Loucy (cell line): ENCODE results near the gene SYT13.

Experiments
- H2AFZ ChIP-seq: fragments of 200-600 bp; sonication (generic); 2 replicates; pipeline ENCODE4 v1.6.0; 2016; ENCODE audit warnings: antibody characterized with exemption, mild to moderate bottlenecking, low read length, moderate library complexity
- H3F3A ChIP-seq: fragments of 200-600 bp; 2 replicates; pipeline ENCODE4 v1.6.0; 2016; ENCODE audit warnings: antibody characterized with exemption, low read depth, mild to moderate bottlenecking
- H3K27me3 ChIP-seq: fragments of 200-600 bp; sonication (generic); 2 replicates; pipeline ENCODE4 v1.6.1; 2014; ENCODE audit warnings: low read length, mild to moderate bottlenecking; ENCODE audit not compliant: insufficient read depth, poor library complexity, severe bottlenecking
- H3K36me3 ChIP-seq: fragments of 200-600 bp; sonication (generic); 2 replicates; pipeline ENCODE4 v1.6.1; 2016; ENCODE audit warnings: low read length; ENCODE audit not compliant: insufficient read depth
- H3K4me1 ChIP-seq: fragments of 200-600 bp; sonication (generic); 2 replicates; pipeline ENCODE4 v1.5.1; 2014; ENCODE audit warnings: low read length, mild to moderate bottlenecking; ENCODE audit not compliant: insufficient read depth, poor library complexity, severe bottlenecking
- H3K4me2 ChIP-seq: fragments of 200-600 bp; sonication (generic); 2 replicates; pipeline ENCODE4 v1.6.0; 2014; ENCODE audit warnings: antibody characterized with exemption, low read length, low read depth, mild to moderate bottlenecking; ENCODE audit not compliant: poor library complexity, severe bottlenecking
- H3K4me3 ChIP-seq: fragments of 200-600 bp; sonication (generic); 2 replicates; pipeline ENCODE4 v1.5.1; 2014; ENCODE audit warnings: low read length, mild to moderate bottlenecking, mixed read lengths; ENCODE audit not compliant: poor library complexity, severe bottlenecking
- H3K79me2 ChIP-seq: fragments of 200-600 bp; sonication (generic); 2 replicates; pipeline ENCODE4 v1.6.1; 2014; ENCODE audit warnings: low read length; ENCODE audit not compliant: insufficient read depth
- H3K9ac ChIP-seq: fragments of 200-600 bp; sonication (generic); 2 replicates; pipeline ENCODE4 v1.6.0; 2014; ENCODE audit warnings: mild to moderate bottlenecking, low read depth, low read length, moderate library complexity; ENCODE audit not compliant: poor library complexity, severe bottlenecking
- H3K9me2 ChIP-seq: fragments of 200-600 bp; sonication (generic); replicated peaks from 2 replicates; pipeline ENCODE4 v1.6.1; 2016; ENCODE audit warnings: low read depth, low read length, mixed read lengths
- H3K9me3 ChIP-seq: fragments of 200-600 bp; sonication (generic); 2 replicates; pipeline ENCODE4 v1.6.1; 2014; ENCODE audit warnings: mild to moderate bottlenecking, antibody characterized with exemption, low read length, low read depth; ENCODE audit not compliant: insufficient read depth
- H4K20me1 ChIP-seq: fragments of 200-600 bp; sonication (generic); 2 replicates; pipeline ENCODE4 v1.6.0; 2014; ENCODE audit warnings: antibody characterized with exemption, low read length, mild to moderate bottlenecking; ENCODE audit not compliant: insufficient read depth, poor library complexity, severe bottlenecking
- EZH2phosphoT487 ChIP-seq: fragments of 200-600 bp; IDR thresholded peaks from 2 replicates; pipeline ENCODE4 v1.6.1; 2018; ENCODE audit warnings: antibody characterized with exemption, mild to moderate bottlenecking, moderate library complexity, borderline replicate concordance
- TF ChIP-seq, protein P1 (sequence below): fragments of 200-600 bp; sonication (generic); conservative IDR thresholded peaks from 2 replicates; pipeline ENCODE4 v1.5.1; 2014; ENCODE audit warnings: mild to moderate bottlenecking, antibody characterized with exemption, low read length

Gene SYT13

DNA sequence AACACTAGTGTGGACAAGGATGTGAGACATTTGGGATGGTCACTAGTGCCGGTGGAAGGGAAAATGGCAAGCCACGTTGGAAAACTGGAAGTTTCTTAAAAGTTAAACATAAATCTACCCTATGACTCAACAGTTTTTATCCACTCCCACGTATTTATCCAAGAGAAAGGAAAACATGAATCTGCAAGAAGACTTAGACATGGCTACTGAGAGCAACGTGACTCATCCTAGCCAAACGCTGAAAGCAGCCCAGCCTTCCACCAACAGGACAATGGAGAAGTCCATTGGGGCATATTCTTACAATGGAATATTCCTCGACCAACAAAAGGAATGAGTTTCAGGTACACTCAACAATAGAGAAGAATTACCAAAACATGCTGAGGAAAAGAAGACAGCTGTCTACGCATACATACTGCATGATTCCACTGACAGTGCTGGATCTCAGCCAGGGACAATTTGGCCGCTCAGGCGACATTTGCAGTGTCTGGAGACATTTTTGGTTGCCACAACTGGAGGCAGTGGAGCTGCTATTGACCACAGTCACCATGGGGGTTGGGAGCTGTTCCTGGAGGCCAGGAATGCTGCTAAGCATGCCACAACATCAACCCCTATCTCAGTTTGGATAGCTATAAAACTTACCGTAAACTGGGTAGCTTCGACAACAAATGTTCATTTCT is 21.2 kb downstream of the SYT13 start:
- no peak overlapping the region for H3K4me2 ChIP-seq
- H3K9ac ChIP-seq, result no peak overlapping the region
- H3K9me3 ChIP-seq, result no peaks in the 10 kb centered on the region
- no peak for TF ChIP-seq EZH2phosphoT487
- TF ChIP-seq, protein P1, sequence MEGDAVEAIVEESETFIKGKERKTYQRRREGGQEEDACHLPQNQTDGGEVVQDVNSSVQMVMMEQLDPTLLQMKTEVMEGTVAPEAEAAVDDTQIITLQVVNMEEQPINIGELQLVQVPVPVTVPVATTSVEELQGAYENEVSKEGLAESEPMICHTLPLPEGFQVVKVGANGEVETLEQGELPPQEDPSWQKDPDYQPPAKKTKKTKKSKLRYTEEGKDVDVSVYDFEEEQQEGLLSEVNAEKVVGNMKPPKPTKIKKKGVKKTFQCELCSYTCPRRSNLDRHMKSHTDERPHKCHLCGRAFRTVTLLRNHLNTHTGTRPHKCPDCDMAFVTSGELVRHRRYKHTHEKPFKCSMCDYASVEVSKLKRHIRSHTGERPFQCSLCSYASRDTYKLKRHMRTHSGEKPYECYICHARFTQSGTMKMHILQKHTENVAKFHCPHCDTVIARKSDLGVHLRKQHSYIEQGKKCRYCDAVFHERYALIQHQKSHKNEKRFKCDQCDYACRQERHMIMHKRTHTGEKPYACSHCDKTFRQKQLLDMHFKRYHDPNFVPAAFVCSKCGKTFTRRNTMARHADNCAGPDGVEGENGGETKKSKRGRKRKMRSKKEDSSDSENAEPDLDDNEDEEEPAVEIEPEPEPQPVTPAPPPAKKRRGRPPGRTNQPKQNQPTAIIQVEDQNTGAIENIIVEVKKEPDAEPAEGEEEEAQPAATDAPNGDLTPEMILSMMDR, result no peak
- no peaks in the 10 kb centered on the region for H3K79me2 ChIP-seq
- H2AFZ ChIP-seq, result no peak overlapping the region
- H3F3A ChIP-seq, result no peaks in the 10 kb centered on the region
- H4K20me1 ChIP-seq, result no peaks in the 10 kb centered on the region
- H3K4me3 ChIP-seq, result no peak overlapping the region
- H3K36me3 ChIP-seq, result no peaks in the 10 kb centered on the region
- no peaks in the 10 kb centered on the region for H3K27me3 ChIP-seq
- H3K4me1 ChIP-seq, result peaks cover 10% of the 10 kb centered on the region
- H3K9me2 ChIP-seq, result no peaks in the 10 kb centered on the region

DNA sequence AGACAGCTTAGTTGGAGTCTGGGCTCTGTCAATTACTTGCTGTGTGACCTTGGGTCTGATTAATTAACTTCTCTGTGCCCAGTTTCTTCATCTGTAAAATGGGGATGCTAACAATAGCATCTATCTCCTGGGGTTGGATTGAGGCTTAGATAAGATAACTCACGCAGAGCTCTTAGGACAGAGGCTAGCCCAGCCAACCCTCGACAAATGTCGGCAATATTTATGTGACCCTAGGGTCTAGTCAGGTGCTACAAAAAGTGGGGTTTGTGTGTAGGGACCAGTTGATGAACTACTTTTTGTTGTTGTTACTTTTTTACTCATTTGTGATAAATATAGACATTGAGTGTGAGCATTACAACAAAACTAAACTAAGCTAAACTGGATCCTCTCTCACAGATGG is 22.4 kb downstream of the SYT13 start:
- H3K9ac ChIP-seq, result no peak overlapping the region
- no peaks in the 10 kb centered on the region for H3K36me3 ChIP-seq
- H2AFZ ChIP-seq, result no peak overlapping the region
- no peaks in the 10 kb centered on the region for H3K9me3 ChIP-seq
- H3K4me1 ChIP-seq, result peaks cover 18% of the 10 kb centered on the region
- no peak overlapping the region for H3K4me2 ChIP-seq
- no peaks in the 10 kb centered on the region for H4K20me1 ChIP-seq
- no peaks in the 10 kb centered on the region for H3K79me2 ChIP-seq
- no peaks in the 10 kb centered on the region for H3F3A ChIP-seq
- H3K4me3 ChIP-seq, result no peak overlapping the region
- no peaks in the 10 kb centered on the region for H3K9me2 ChIP-seq
- no peaks in the 10 kb centered on the region for H3K27me3 ChIP-seq
- no peak for TF ChIP-seq EZH2phosphoT487
- TF ChIP-seq, protein P1, result no peak

DNA sequence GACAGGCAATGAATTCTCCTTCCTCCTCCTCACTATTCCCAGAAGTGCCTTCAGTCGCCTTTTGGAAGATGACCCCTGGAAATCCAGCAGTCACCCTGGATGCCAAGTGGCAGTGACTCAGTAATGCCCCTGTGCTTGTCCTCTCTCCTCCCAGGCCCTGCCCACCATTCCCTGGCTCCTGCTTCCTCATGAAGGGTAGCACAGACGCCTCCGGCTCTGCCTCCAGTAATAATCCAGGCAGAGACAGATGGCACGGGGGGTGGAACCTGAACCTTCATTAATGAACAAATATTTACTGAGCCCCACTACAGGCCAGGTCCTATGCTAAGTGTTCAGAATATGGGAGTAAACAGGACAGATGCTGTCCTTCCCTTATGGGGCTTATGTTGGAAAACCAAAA is 23.2 kb downstream of the SYT13 start:
- no peak overlapping the region for H3K4me3 ChIP-seq
- no peaks in the 10 kb centered on the region for H3K79me2 ChIP-seq
- H3F3A ChIP-seq, result no peaks in the 10 kb centered on the region
- TF ChIP-seq EZH2phosphoT487, result no peak
- TF ChIP-seq, protein P1, result no peak
- H3K9ac ChIP-seq, result no peak overlapping the region
- H3K4me2 ChIP-seq, result no peak overlapping the region
- peaks cover 18% of the 10 kb centered on the region for H3K4me1 ChIP-seq
- H2AFZ ChIP-seq, result no peak overlapping the region
- no peaks in the 10 kb centered on the region for H3K27me3 ChIP-seq
- H3K9me2 ChIP-seq, result no peaks in the 10 kb centered on the region
- no peaks in the 10 kb centered on the region for H3K9me3 ChIP-seq
- H4K20me1 ChIP-seq, result no peaks in the 10 kb centered on the region
- H3K36me3 ChIP-seq, result no peaks in the 10 kb centered on the region
